Epithelial cell of proximal tubule (primary cell): Measurements from ENCODE around the gene WDR55. TPM values are rescaled to one million over a fixed set of nuclear protein-coding genes. Genes with fewer than 3 reads are reported as not detected.
"Not testable (repeated sequence)": the region's sequence is repeated elsewhere in the genome, so short reads cannot be mapped to it uniquely, and the experiment has no call there.

ENCODE experiments used
- DNase-seq: peaks from one replicate; pipeline ENCODE4 v3.0.0-alpha.2; 2011; ENCODE audit warnings: low read depth
- H3K4me3 ChIP-seq: 2 replicates; pipeline ENCODE4 v1.5.1; 2011; ENCODE audit warnings: low read depth, mild to moderate bottlenecking, low read length
- total RNA-seq: library from RNA; depleted of rRNA; stranded (reverse); fragments of >200 nt; gene quantifications from 2 replicates; pipeline ENCODE4 v1.2.3, GENCODE V29; 2015
- TF ChIP-seq, protein P1 (sequence below): conservative IDR thresholded peaks from 2 replicates; pipeline ENCODE4 v1.5.1; 2012; ENCODE audit warnings: low read depth, mild to moderate bottlenecking, low read length

WDR55 gene, protein sequence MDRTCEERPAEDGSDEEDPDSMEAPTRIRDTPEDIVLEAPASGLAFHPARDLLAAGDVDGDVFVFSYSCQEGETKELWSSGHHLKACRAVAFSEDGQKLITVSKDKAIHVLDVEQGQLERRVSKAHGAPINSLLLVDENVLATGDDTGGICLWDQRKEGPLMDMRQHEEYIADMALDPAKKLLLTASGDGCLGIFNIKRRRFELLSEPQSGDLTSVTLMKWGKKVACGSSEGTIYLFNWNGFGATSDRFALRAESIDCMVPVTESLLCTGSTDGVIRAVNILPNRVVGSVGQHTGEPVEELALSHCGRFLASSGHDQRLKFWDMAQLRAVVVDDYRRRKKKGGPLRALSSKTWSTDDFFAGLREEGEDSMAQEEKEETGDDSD
- 14.6 and 23.4 TPM in 2 replicates for total RNA-seq

DNA sequence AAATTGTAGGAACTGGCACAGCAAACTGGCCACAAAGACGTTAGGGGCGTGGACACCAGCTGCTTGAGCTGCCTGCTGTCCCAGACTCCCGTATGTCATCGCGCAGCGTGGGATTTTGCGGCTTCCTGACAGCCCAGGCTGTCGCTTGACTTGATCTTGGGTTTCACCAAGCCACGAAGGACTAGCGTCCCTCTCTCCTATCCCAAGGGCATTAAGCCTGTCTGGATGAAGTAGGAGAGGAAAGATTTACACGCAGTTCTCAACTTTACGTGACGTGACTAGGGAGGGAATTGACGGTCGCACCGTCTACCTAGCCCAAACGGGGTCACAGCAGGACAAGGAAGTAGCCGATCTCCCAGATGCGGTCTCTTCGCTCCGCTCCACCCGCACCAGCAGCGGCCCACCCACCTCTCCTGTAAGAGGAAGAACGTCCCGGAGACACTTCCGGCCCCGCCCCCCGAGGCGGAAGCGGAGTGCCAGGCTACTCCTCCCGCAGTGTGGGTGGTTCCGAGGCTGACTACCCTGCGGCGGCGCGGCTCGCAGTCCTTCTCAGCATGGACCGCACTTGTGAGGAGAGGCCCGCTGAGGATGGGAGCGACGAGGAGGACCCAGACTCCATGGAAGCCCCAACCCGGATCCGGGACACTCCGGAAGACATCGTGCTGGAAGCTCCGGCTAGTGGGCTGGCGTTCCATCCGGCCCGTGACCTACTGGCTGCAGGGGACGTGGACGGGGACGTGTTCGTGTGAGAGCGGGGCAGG, at the start of gene WDR55:
Gene WDR55 (plus strand): TSS at position 546 of the 761 bp plus-strand sequence. CDS start 9 bp downstream, at position 555.
- no peak for DNase-seq
- TF ChIP-seq, protein P1, sequence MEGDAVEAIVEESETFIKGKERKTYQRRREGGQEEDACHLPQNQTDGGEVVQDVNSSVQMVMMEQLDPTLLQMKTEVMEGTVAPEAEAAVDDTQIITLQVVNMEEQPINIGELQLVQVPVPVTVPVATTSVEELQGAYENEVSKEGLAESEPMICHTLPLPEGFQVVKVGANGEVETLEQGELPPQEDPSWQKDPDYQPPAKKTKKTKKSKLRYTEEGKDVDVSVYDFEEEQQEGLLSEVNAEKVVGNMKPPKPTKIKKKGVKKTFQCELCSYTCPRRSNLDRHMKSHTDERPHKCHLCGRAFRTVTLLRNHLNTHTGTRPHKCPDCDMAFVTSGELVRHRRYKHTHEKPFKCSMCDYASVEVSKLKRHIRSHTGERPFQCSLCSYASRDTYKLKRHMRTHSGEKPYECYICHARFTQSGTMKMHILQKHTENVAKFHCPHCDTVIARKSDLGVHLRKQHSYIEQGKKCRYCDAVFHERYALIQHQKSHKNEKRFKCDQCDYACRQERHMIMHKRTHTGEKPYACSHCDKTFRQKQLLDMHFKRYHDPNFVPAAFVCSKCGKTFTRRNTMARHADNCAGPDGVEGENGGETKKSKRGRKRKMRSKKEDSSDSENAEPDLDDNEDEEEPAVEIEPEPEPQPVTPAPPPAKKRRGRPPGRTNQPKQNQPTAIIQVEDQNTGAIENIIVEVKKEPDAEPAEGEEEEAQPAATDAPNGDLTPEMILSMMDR, result no peak

DNA sequence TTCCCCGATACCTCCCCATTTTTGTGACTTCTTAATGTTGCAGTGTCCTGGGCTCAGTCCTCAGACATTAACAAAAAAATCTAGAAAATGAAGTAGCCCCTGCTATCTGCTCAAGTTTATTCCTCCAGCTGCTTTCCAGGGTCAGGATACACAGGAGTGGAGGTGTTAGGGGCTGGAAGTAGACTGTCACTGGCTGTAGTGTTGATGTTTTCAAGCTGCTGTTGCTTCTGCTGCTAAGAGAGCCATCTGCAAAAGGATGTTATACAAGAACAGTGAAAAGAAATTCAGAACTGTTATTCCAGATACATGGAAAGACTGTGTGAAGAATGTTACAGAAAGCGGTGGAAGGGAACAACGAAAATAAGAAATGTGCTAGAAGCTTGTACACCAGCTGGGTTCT, 42.4 kb upstream of the WDR55 start:
- H3K4me3 ChIP-seq, result no peak overlapping the region
- TF ChIP-seq, protein P1, result no peak
- no peak for DNase-seq

More for the DNA sequence above, at the start of gene WDR55:
- H3K4me3 ChIP-seq, result peak within 1 kb of the TSS; percentile 80

DNA sequence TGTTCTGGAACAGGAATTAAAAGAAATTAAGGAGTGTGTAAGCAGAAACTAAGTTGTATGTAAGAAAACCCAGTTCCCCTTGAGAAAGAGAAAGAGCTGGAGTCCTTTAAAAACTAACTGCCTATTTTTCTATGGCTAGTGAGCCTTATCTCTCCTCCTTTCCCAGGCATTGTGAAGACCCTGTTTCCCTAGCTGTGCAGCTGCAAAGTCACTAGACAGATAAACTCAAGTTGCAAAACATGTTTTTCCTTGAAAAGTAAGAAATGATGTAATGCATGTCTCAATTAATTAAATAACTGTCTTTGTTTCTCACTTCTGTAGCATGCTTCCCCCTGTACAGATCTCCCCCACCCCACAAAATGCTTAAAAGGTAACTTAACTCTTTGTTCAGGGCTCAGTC, 41.6 kb upstream of the WDR55 start:
- not testable (repeated sequence) for H3K4me3 ChIP-seq, DNase-seq

DNA sequence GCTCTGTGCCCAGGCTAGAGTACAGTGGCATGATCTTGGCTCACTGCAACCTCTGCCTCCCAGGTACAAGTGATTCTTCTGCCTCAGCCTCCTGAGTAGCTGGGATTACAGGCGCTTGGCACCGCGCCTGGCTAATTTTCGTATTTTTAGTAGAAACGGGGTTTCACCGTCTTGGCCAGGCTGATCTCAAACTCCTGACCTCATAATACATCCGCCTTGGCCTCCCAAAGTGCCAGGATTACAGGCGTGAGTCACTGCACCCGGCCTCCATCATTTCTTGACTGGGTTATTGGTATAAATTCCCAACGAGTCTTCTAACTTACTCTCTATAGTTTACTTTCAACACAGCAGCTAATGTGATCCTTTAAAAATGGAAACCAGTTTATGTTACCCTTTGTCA, 39.8 kb upstream of the WDR55 start:
- DNase-seq, H3K4me3 ChIP-seq: not testable (repeated sequence)

DNA sequence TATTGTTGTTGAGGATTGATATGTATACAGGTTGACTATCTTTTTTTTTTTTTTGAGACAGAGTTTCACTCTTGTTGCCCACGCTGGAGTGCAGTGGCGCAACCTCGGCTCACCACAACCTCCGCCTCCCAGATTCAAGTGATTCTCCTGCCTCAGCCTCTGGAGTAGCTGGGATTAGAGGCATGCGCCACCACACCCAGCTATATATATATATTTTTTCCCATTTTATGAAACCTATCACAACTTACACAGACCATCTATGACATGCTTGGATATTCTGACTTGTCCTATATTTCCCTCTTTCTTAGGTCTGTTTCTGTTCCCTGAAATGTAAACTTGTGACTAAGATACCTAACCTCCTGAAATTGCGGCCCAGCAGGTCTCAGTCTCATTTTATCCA, 36.7 kb upstream of the WDR55 start:
- TF ChIP-seq, protein P1, result no peak
- DNase-seq, result no peak
- no peak overlapping the region for H3K4me3 ChIP-seq

DNA sequence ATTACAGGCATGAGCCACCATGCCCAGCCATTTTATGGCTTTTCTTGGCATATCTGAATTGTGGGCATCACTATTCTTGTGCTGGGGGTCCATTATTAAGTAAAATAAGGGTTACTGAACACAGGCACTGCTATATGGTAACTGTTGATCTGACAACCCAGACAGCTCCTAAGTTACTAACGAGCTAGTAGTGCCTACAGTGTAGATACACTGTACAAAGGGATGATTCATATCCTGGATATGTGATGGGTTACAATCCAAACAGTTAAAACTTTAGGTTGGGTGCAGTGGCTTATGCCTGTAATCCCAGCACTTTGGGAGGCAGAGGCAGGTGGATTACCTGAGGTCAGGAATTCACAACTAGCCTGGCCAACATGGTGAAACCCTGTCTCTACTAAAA, 36.0 kb upstream of the WDR55 start:
- no peak overlapping the region for H3K4me3 ChIP-seq
- DNase-seq, result no peak
- TF ChIP-seq, protein P1, result no peak

DNA sequence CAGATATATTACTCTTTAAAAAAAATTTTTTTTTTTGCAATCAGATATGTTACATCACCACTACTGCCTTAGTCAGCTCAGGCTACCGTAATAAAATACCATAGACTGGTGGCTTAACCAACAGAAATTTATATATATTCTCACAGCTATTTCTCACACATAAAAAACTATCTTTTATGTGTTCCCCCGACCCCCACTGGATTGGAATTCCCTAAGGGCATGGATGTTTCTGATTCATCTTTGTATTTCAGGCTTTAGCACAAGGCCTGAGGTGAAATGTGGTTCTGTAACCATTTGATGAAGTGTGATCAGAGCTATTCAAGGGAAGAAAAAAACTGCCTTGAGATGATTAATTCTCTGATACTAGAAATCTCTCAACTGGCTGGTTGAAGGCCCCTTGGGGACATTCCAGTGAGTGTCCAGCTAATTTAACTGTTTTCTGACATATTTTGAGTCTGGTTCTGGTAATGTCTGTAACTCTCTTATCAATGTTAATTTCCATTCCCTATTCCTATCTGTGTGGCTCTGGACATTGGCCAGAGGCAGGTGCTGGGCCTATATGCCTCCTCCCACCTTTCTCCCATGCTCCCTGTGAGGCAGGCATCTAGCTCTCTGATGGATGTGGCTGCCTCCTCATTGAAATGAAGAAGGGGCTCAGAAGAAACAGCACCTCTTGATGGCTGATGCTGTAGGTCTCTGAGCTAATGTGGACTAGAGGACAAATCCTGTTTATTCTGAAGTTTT, 34.2 kb upstream of the WDR55 start:
- no peak for DNase-seq
- H3K4me3 ChIP-seq, result no peak overlapping the region
- TF ChIP-seq, protein P1, result no peak
